ENCODE results near the gene ASIC3.
A peak's percentile ranks its signal among the peaks of the same experiment; 100 is the strongest.

GRCh38 chr7:151083071-151083823, 34.9 kb downstream of the ASIC3 start, which contains the start of gene TMUB1:
- TF ChIP-seq CTCF (IDR thresholded peaks at IDR 0.05) (no peak), POLR2A (IDR thresholded peaks at IDR 0.05) (peak; percentile 47), EP300 (IDR thresholded peaks at IDR 0.05) (no peak)
